Effector memory CD8-positive, alpha-beta T cell (primary cell): ENCODE measurements around the gene ATP5PF.
"Not testable (repeated sequence)": the region's sequence is repeated elsewhere in the genome, so short reads cannot be mapped to it uniquely, and the experiment has no call there.

Experiments
- ATAC-seq: fragments of 150-1000 bp; cut with Tn5 transposase; replicated peaks from 2 replicates; pipeline ENCODE4 v1.10.0; 2021; ENCODE audit warnings: mild to moderate bottlenecking, moderate library complexity
- DNase-seq, 3 experiments: peaks; one replicate each; pipeline ENCODE4 v3.0.0; 2021
- H3K27ac Mint-ChIP-seq, 2 donors: one replicate each; pipeline ENCODE4 v1.8.0; 2022; ENCODE audit warnings: mild to moderate bottlenecking in 2 of 2, mixed read lengths in 2 of 2, moderate library complexity in 2 of 2
- H3K27me3 Mint-ChIP-seq, 2 donors: one replicate each; pipeline ENCODE4 v1.8.0; 2022; ENCODE audit warnings: mixed read lengths in 2 of 2
- H3K36me3 Mint-ChIP-seq: one replicate; pipeline ENCODE4 v1.8.0; 2022; ENCODE audit warnings: mild to moderate bottlenecking, moderate library complexity, mixed read lengths; ENCODE audit not compliant: insufficient read depth
- H3K4me1 Mint-ChIP-seq, 2 donors: one replicate each; pipeline ENCODE4 v1.8.0; 2022; ENCODE audit warnings: low read depth in 2 of 2, mixed read lengths in 2 of 2
- H3K4me3 Mint-ChIP-seq, 2 donors: one replicate each; pipeline ENCODE4 v1.8.0; 2022; ENCODE audit warnings: mild to moderate bottlenecking in 2 of 2, mixed read lengths in 2 of 2, moderate library complexity in 2 of 2
- H3K9me3 Mint-ChIP-seq, 2 donors: one replicate each; pipeline ENCODE4 v1.8.0; 2022; ENCODE audit warnings: mixed read lengths in 2 of 2

The ATP5PF gene

DNA sequence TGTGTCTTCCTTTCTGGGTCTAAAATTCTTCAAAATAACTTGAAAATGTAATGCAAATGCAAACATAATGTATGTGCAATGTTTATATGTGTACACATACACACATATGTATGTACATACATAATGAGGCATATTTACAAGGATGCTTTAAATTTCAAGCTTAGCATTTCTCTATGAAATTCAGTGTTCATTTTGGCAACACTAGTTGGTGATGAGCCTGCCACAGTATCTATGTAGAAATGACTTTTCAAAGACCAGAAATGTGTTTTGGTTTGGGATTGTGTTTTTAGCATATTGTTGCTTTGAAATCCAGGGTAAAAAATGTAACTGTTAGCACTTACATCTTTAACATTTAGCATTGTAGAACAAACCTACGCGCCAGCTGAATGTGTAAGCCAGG lies 10.2 kb upstream of the ATP5PF start:
- no peak overlapping the region for H3K4me3 Mint-ChIP-seq
- H3K4me1 Mint-ChIP-seq = peaks cover 10 to 14% of the 10 kb centered on the region in 2 donors
- ATAC-seq (no peak), DNase-seq (no peak)
- no peaks in the 10 kb centered on the region for H3K9me3 Mint-ChIP-seq
- no peaks in the 10 kb centered on the region for H3K27me3 Mint-ChIP-seq
- H3K27ac Mint-ChIP-seq = no peak overlapping the region
- peaks cover 26% of the 10 kb centered on the region for H3K36me3 Mint-ChIP-seq

GRCh38 chr21:25742900-25743299 lies 8.2 kb upstream of the ATP5PF start:
- H3K27ac Mint-ChIP-seq = no peak overlapping the region
- ATAC-seq = no peak

DNA sequence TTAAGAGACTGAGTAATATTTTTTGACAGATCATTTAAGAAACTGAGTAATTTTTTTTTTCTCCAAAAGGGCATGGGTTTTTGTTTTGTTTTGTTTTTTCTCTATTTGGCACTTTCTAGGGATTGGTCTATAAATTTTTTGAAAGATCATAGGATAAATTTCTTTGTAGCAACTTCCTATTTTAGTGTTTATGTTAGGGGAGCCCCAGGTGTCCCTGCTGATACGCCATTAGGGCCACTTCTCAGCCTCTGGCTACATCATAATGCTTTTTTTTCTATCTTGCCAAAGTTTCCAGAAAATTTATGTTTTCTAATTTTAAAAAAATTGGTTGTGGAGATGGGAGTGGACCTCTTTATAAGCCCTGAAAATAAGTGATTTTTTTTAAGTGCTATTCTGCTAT lies 2.7 kb upstream of the ATP5PF start:
- DNase-seq (no peak), ATAC-seq (no peak)
- Mint-ChIP-seq H3K4me3 (no peak overlapping the region), H3K4me1 (peaks cover 41 to 58% of the 10 kb centered on the region in 2 donors), H3K36me3 (peaks cover 21% of the 10 kb centered on the region), H3K9me3 (no peaks in the 10 kb centered on the region), H3K27ac (no peak overlapping the region), H3K27me3 (no peaks in the 10 kb centered on the region)

More at GRCh38 chr21:25742900-25743299, 8.2 kb upstream of the ATP5PF start:
- peaks cover 24% of the 10 kb centered on the region for H3K36me3 Mint-ChIP-seq
- DNase-seq = no peak
- peaks cover 20 to 31% of the 10 kb centered on the region in 2 donors for H3K4me1 Mint-ChIP-seq
- H3K4me3 Mint-ChIP-seq = no peak overlapping the region
- no peaks in the 10 kb centered on the region for H3K9me3 Mint-ChIP-seq
- H3K27me3 Mint-ChIP-seq = no peaks in the 10 kb centered on the region

- peaks cover 11% of the 10 kb centered on the region for H3K36me3 Mint-ChIP-seq
- ATAC-seq (no peak), DNase-seq (peak in 2 of 3 experiments; percentile 2 to 3)
- no peaks in the 10 kb centered on the region for H3K9me3 Mint-ChIP-seq
- H3K27ac Mint-ChIP-seq = peak overlapping the region; percentile 96 to 99
- peaks cover 34 to 48% of the 10 kb centered on the region in 2 donors for H3K4me1 Mint-ChIP-seq
- H3K4me3 Mint-ChIP-seq = peak overlapping the region; percentile 95 to 98
- H3K27me3 Mint-ChIP-seq = no peaks in the 10 kb centered on the region
Observed at GRCh38 chr21:25735646-25736597, 1.2 kb upstream of the ATP5PF start.

DNA sequence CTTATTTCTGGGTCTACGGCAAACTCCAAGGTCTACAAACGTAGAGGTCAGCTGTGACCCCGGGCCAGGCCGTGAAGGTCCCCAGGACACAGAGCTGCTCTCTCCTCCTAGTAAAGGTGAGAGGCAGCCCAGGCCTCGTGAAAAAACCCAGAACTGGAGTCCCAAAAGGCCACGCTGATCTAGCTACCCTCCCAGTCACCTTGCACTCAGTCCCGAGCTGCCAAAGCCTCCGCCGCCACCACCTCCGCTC lies 125 bp downstream of the ATP5PF start:
- no peaks in the 10 kb centered on the region for H3K9me3 Mint-ChIP-seq
- H3K4me1 Mint-ChIP-seq = peaks cover 32 to 45% of the 10 kb centered on the region in 2 donors
- DNase-seq (no peak), ATAC-seq (no peak)
- peaks cover 19% of the 10 kb centered on the region for H3K36me3 Mint-ChIP-seq
- peak overlapping the region; percentile 96 to 99 for H3K27ac Mint-ChIP-seq
- H3K4me3 Mint-ChIP-seq = peak overlapping the region; percentile 95 to 98
- no peaks in the 10 kb centered on the region for H3K27me3 Mint-ChIP-seq

DNA sequence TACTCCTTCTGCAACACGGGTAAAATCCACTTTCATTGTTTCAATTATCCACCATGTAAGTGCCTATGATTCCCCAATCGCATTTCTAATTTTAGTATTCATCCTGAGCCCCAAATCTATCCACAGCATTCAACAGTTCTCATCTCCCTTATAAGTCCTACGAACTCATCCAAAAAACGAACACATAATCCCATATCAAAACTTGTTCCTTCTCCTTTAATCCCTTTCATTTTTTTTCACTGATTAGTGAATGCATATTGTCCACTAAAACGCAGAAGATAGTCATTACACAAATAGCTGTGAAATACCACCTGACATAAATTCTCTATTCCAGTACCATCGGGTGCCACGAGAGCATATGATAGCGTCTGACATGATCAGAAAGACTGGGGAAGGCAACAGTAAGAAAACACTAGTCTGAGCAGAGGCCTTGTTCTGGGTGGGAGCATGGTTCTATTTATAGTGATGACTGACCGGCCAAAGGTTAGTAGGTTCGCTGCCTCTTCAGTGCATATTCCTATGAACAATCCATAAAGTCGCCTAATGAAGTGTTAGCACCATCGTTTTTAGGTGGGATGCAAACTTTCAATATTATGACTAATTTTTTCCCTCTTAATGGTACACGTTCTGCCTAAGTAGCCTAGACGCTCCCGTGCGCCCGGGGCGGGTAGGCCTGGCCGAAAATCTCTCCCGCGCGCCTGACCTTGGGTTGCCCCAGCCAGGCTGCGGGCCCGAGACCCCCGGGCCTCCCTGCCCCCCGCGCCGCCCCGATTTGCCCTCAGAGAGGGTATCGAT lies 648 bp downstream of the ATP5PF start:
- H3K36me3 Mint-ChIP-seq = peaks cover 21% of the 10 kb centered on the region
- H3K27me3 Mint-ChIP-seq = no peaks in the 10 kb centered on the region
- H3K9me3 Mint-ChIP-seq = no peaks in the 10 kb centered on the region
- ATAC-seq (no peak), DNase-seq (peak in 1 of 3 experiments; percentile 2)
- H3K27ac Mint-ChIP-seq = peak overlapping the region; percentile 96 to 99
- H3K4me1 Mint-ChIP-seq = peaks cover 29 to 41% of the 10 kb centered on the region in 2 donors
- peak overlapping the region; percentile 95 to 98 for H3K4me3 Mint-ChIP-seq

- H3K27ac Mint-ChIP-seq = no peak overlapping the region
- ATAC-seq = no peak
- H3K36me3 Mint-ChIP-seq = peaks cover 31% of the 10 kb centered on the region
- peak overlapping the region in 1 of 2 donors; percentile 27 for H3K4me3 Mint-ChIP-seq
- H3K27me3 Mint-ChIP-seq = no peaks in the 10 kb centered on the region
- peaks cover 21 to 37% of the 10 kb centered on the region in 2 donors for H3K4me1 Mint-ChIP-seq
- no peaks in the 10 kb centered on the region for H3K9me3 Mint-ChIP-seq
- no peak for DNase-seq
Observed at GRCh38 chr21:25732091-25732760, 2.5 kb downstream of the ATP5PF start.

DNA sequence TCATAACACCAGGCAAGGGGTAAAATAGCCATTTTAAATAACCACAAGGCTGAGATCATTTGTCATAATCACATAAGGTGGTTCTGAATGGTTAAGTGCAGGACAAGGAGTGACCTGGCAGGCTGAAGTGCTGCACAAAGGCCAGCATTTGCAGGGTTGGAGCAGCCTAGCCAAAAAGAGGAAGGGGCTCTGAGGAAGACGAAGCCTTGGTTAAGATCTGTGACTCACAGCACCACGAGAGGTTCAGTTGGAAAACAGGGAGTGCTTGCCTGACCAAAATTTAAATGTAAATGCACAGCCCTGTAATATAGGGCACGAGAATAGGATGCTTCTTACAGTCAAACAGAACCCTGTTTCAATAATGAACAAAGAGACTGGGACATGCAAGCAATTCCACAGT lies 12.1 kb downstream of the ATP5PF start:
- no peak overlapping the region for H3K4me3 Mint-ChIP-seq
- H3K27ac Mint-ChIP-seq = peak overlapping the region in 1 of 2 donors; percentile 57
- H3K27me3 Mint-ChIP-seq = no peaks in the 10 kb centered on the region
- ATAC-seq (no peak), DNase-seq (no peak)
- H3K36me3 Mint-ChIP-seq = peaks cover 55% of the 10 kb centered on the region
- no peaks in the 10 kb centered on the region for H3K9me3 Mint-ChIP-seq
- H3K4me1 Mint-ChIP-seq = peaks cover 0 to 4% of the 10 kb centered on the region in 2 donors

DNA sequence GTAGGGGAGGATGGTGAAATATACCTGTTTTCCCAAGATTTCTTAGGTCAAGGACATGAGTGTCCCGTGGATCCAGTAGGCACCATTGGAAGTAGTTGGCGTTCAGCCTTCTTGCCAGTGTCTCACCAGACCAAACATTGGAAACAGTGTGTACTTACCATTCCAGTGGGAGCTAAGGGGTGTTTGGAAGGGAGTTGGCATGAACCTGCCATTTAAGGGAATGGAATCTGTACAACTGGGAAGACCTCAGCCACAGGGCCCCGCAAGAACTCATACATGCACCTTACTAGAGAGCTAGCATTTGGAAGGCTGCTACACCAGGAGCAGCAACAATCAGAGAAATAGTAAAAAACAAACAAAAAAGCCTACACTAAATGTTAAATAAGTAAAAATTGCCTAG lies 12.7 kb downstream of the ATP5PF start:
- Mint-ChIP-seq H3K4me1 (peaks cover 0 to 4% of the 10 kb centered on the region in 2 donors), H3K4me3 (no peak overlapping the region), H3K27ac (no peak overlapping the region), H3K36me3 (peaks cover 54% of the 10 kb centered on the region), H3K27me3 (no peaks in the 10 kb centered on the region), H3K9me3 (no peaks in the 10 kb centered on the region)
- DNase-seq (no peak), ATAC-seq (no peak)

GRCh38 chr21:25717491-25718147 lies 17.1 kb downstream of the ATP5PF start:
- no peaks in the 10 kb centered on the region for H3K4me1 Mint-ChIP-seq
- H3K27ac Mint-ChIP-seq = no peak overlapping the region
- H3K9me3 Mint-ChIP-seq = no peaks in the 10 kb centered on the region
- ATAC-seq (no peak), DNase-seq (no peak)
- peaks cover 17% of the 10 kb centered on the region for H3K36me3 Mint-ChIP-seq
- H3K4me3 Mint-ChIP-seq = no peak overlapping the region
- H3K27me3 Mint-ChIP-seq = no peaks in the 10 kb centered on the region

GRCh38 chr21:25714066-25714465 lies 20.6 kb downstream of the ATP5PF start:
- H3K4me1 Mint-ChIP-seq, H3K27me3 Mint-ChIP-seq, ATAC-seq, H3K9me3 Mint-ChIP-seq, DNase-seq, H3K27ac Mint-ChIP-seq, H3K4me3 Mint-ChIP-seq, H3K36me3 Mint-ChIP-seq: not testable (repeated sequence)

GRCh38 chr21:25710550-25710949 lies 24.2 kb downstream of the ATP5PF start:
- Mint-ChIP-seq H3K4me3 (no peak overlapping the region), H3K9me3 (no peaks in the 10 kb centered on the region), H3K27me3 (no peaks in the 10 kb centered on the region), H3K36me3 (no peaks in the 10 kb centered on the region), H3K4me1 (no peaks in the 10 kb centered on the region), H3K27ac (no peak overlapping the region)
- DNase-seq (no peak), ATAC-seq (no peak)

GRCh38 chr21:25709684-25710265 lies 24.9 kb downstream of the ATP5PF start:
- no peak for ATAC-seq
- no peaks in the 10 kb centered on the region for H3K36me3 Mint-ChIP-seq
- no peaks in the 10 kb centered on the region for H3K27me3 Mint-ChIP-seq
- DNase-seq = no peak
- H3K9me3 Mint-ChIP-seq = no peaks in the 10 kb centered on the region
- no peak overlapping the region for H3K4me3 Mint-ChIP-seq
- H3K4me1 Mint-ChIP-seq = no peaks in the 10 kb centered on the region
- no peak overlapping the region for H3K27ac Mint-ChIP-seq
